HCT116 (cell line): ENCODE results near the gene MUC22.

Experiments
- CEBPB ChIP-seq: IDR thresholded peaks from 2 replicates; pipeline ENCODE4 v1.6.1; 2012; ENCODE audit warnings: low read depth
- CTCF ChIP-seq, 3 experiments: fragments of 200-600 bp in 1 of 3; sonication (generic) in 1 of 3; IDR thresholded peaks in 2 of 3; conservative IDR thresholded peaks in 1 of 3; 2 replicates each; pipeline ENCODE4 v1.5.1; 2012 to 2017; ENCODE audit warnings: low read depth in 2 of 3, low read length in 2 of 3, antibody characterized with exemption in 1 of 3, borderline replicate concordance in 1 of 3, control low read depth in 1 of 3, mild to moderate bottlenecking in 1 of 3, mixed read lengths in 1 of 3, mixed run types in 1 of 3, moderate library complexity in 1 of 3; ENCODE audit not compliant: insufficient read depth in 1 of 3
- EZH2 ChIP-seq: fragments of 200-600 bp; sonication (generic); IDR thresholded peaks from 2 replicates; pipeline ENCODE4 v1.6.1; 2017; ENCODE audit warnings: antibody characterized with exemption, mixed run types
- EZH2phosphoT487 ChIP-seq: fragments of 200-600 bp; IDR thresholded peaks from 2 replicates; pipeline ENCODE4 v1.6.1; 2018; ENCODE audit warnings: antibody characterized with exemption, borderline replicate concordance
- FOSL1 ChIP-seq: IDR thresholded peaks from 2 replicates; pipeline ENCODE4 v1.6.1; 2012; ENCODE audit warnings: low read depth
- JUND ChIP-seq: IDR thresholded peaks from 2 replicates; pipeline ENCODE4 v1.6.1; 2012
- MAX ChIP-seq: IDR thresholded peaks from 2 replicates; pipeline ENCODE4 v1.6.1; 2012
- POLR2A ChIP-seq: IDR thresholded peaks from 2 replicates; pipeline ENCODE4 v1.7.0; 2011; ENCODE audit warnings: borderline replicate concordance; ENCODE audit not compliant: insufficient read depth, insufficient read length; ENCODE audit errors: extremely low read depth
- SP1 ChIP-seq: IDR thresholded peaks from 2 replicates; pipeline ENCODE4 v1.6.1; 2012; ENCODE audit warnings: low read depth
- SRF ChIP-seq: IDR thresholded peaks from 2 replicates; pipeline ENCODE4 v1.6.1; 2012; ENCODE audit warnings: low read depth
- YY1 ChIP-seq: IDR thresholded peaks from 2 replicates; pipeline ENCODE4 v1.6.1; 2011; ENCODE audit warnings: low read length, low read depth, moderate library complexity, mild to moderate bottlenecking; ENCODE audit not compliant: insufficient replicate concordance; ENCODE audit errors: extremely low read depth
- ZBTB33 ChIP-seq: IDR thresholded peaks from 2 replicates; pipeline ENCODE4 v1.6.1; 2011; ENCODE audit warnings: mild to moderate bottlenecking, low read length, moderate library complexity; ENCODE audit not compliant: insufficient replicate concordance; ENCODE audit errors: extremely low read depth
- ZNF274 ChIP-seq: fragments of 200-500 bp; sonication (Bioruptor generic); IDR thresholded peaks from 2 replicates; pipeline ENCODE4 v1.6.1; 2014; ENCODE audit warnings: mild to moderate bottlenecking, low read depth, low read length, inconsistent platforms
- TF ChIP-seq, protein P1 (sequence below): IDR thresholded peaks from 2 replicates; pipeline ENCODE4 v1.6.1; 2012; ENCODE audit warnings: low read depth

DNA sequence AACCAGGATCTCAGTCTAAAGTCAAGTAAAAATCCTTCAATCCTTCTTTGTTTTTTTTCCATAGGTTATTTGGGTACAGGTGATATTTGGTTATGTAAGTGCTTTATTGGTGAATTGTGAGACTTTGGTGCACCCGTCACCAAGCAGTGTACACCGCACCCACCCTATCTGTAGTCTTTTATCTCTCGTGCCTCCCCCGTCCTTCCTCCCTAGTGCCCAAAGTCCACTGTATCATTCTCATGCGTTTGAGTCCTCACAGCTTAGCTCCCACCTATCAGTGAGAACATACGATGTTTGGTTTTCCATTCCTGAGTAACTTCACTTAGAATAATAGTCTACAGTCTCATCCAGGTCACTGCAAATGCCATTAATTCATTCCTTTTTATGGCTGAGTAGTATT, 879 bp downstream of the MUC22 start:
- TF ChIP-seq CTCF (IDR thresholded peaks at IDR 0.05 in 2 of 3, conservative IDR thresholded peaks at IDR 0.05 in 1 of 3; ENCODE audit: borderline replicate concordance in 1 of 3, insufficient read depth in 1 of 3, low read depth in 2 of 3, low read length in 2 of 3) (no peak), SP1 (no peak), FOSL1 (no peak), POLR2A (no peak), EZH2 (no peak), MAX (no peak), ZBTB33 (no peak), CEBPB (no peak), YY1 (no peak), JUND (no peak), SRF (no peak), EZH2phosphoT487 (no peak), ZNF274 (no peak)
- TF ChIP-seq, protein P1, sequence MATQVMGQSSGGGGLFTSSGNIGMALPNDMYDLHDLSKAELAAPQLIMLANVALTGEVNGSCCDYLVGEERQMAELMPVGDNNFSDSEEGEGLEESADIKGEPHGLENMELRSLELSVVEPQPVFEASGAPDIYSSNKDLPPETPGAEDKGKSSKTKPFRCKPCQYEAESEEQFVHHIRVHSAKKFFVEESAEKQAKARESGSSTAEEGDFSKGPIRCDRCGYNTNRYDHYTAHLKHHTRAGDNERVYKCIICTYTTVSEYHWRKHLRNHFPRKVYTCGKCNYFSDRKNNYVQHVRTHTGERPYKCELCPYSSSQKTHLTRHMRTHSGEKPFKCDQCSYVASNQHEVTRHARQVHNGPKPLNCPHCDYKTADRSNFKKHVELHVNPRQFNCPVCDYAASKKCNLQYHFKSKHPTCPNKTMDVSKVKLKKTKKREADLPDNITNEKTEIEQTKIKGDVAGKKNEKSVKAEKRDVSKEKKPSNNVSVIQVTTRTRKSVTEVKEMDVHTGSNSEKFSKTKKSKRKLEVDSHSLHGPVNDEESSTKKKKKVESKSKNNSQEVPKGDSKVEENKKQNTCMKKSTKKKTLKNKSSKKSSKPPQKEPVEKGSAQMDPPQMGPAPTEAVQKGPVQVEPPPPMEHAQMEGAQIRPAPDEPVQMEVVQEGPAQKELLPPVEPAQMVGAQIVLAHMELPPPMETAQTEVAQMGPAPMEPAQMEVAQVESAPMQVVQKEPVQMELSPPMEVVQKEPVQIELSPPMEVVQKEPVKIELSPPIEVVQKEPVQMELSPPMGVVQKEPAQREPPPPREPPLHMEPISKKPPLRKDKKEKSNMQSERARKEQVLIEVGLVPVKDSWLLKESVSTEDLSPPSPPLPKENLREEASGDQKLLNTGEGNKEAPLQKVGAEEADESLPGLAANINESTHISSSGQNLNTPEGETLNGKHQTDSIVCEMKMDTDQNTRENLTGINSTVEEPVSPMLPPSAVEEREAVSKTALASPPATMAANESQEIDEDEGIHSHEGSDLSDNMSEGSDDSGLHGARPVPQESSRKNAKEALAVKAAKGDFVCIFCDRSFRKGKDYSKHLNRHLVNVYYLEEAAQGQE, result no peak
